B cell (primary cell): ENCODE data around the gene AP2S1. TPM values are rescaled to one million over a fixed set of nuclear protein-coding genes. Genes with fewer than 3 reads are reported as not detected.

Source experiments
- ATAC-seq: fragments of 200-7000 bp; cut with Tn5 transposase; one replicate; pipeline ENCODE4 v1.10.0; 2021; ENCODE audit warnings: low read depth, mild to moderate bottlenecking, moderate number of reproducible peaks, moderate library complexity
- CTCF ChIA-PET: fragments of 350-600 bp; sonication (Branson Sonifier 250); formaldehyde crosslinking; loops from one replicate; lab custom pipeline; 2021; ENCODE audit warnings: antibody characterized with exemption, inconsistent platforms; lab: Charles Lee
- POLR2A ChIA-PET: fragments of 350-600 bp; sonication (Branson Sonifier 250); formaldehyde crosslinking; loops from one replicate; lab custom pipeline; 2021; ENCODE audit warnings: antibody characterized with exemption; lab: Charles Lee
- DNase-seq: peaks from one replicate; pipeline ENCODE4 v3.0.0; 2013
- H2AFZ ChIP-seq: 2 replicates; pipeline ENCODE4 v1.6.1; 2012; ENCODE audit warnings: mild to moderate bottlenecking, low read depth, low read length; ENCODE audit not compliant: insufficient read depth, poor library complexity, severe bottlenecking
- H3K27ac ChIP-seq, 2 donors: 1 replicate in 1 of 2; 2 replicates in 1 of 2; pipeline ENCODE4 v1.5.1; 2012 to 2013; ENCODE audit warnings: low read length in 2 of 2, mild to moderate bottlenecking in 2 of 2, moderate library complexity in 1 of 2
- H3K27me3 ChIP-seq, 4 experiments: fragments of 200-600 bp in 1 of 4; sonication (generic) in 1 of 4; replicated peaks in 1 of 4; 1 replicate in 2 of 4; 2 replicates in 2 of 4; pipeline versions ENCODE4 v1.6.1 to v1.7.0; 2013 to 2016; ENCODE audit warnings: low read length in 3 of 4, mild to moderate bottlenecking in 2 of 4, mixed read lengths in 1 of 4, moderate library complexity in 1 of 4; ENCODE audit not compliant: insufficient read depth in 4 of 4, control insufficient read depth in 3 of 4; ENCODE audit errors: control extremely low read depth in 1 of 4
- H3K36me3 ChIP-seq, 2 experiments: replicated peaks in 1 of 2; 1 replicate in 1 of 2; 2 replicates in 1 of 2; pipeline versions ENCODE4 v1.6.1 to v1.7.1; 2013; ENCODE audit warnings: low read length in 1 of 2; ENCODE audit not compliant: insufficient read depth in 2 of 2, control insufficient read depth in 1 of 2; ENCODE audit errors: control extremely low read depth in 1 of 2, extremely low read depth in 1 of 2
- H3K4me1 ChIP-seq, 2 donors: fragments of 200-600 bp in 1 of 2; sonication (generic) in 1 of 2; 1 replicate in 1 of 2; 2 replicates in 1 of 2; pipeline versions ENCODE4 v1.5.1 to v1.6.1; 2013 to 2017; ENCODE audit warnings: low read length in 2 of 2; ENCODE audit not compliant: control insufficient read depth in 2 of 2, insufficient read depth in 2 of 2
- H3K4me2 ChIP-seq: replicated peaks from 2 replicates; pipeline ENCODE3; 2012; ENCODE audit warnings: mild to moderate bottlenecking, low read depth, low read length; ENCODE audit not compliant: poor library complexity, severe bottlenecking
- H3K4me3 ChIP-seq, 5 experiments: fragments of 200-600 bp in 1 of 5; sonication (generic) in 1 of 5; 1 replicate in 3 of 5; 2 replicates in 2 of 5; pipeline versions ENCODE4 v1.5.1 to v1.7.0; 2011 to 2016; ENCODE audit warnings: low read length in 4 of 5, mild to moderate bottlenecking in 4 of 5, low read depth in 2 of 5, control low read depth in 1 of 5, moderate library complexity in 1 of 5; ENCODE audit not compliant: insufficient read depth in 1 of 5; ENCODE audit errors: control extremely low read depth in 1 of 5, extremely low read depth in 1 of 5
- H3K79me2 ChIP-seq: fragments of 200-600 bp; sonication (generic); one replicate; pipeline ENCODE4 v1.6.0; 2016; ENCODE audit warnings: low read length; ENCODE audit not compliant: control insufficient read depth, insufficient read depth
- H3K9ac ChIP-seq: fragments of 200-600 bp; sonication (generic); 2 replicates; pipeline ENCODE4 v1.6.1; 2017; ENCODE audit warnings: mild to moderate bottlenecking, low read length, moderate library complexity
- H3K9me3 ChIP-seq, 3 donors: one replicate each; pipeline versions ENCODE4 v1.6.1 to v1.7.1; 2013; ENCODE audit warnings: low read length in 2 of 3; ENCODE audit not compliant: control insufficient read depth in 2 of 3, insufficient read depth in 1 of 3; ENCODE audit errors: control extremely low read depth in 1 of 3
- H4K20me1 ChIP-seq: 2 replicates; pipeline ENCODE4 v1.6.0; 2012; ENCODE audit warnings: mild to moderate bottlenecking, low read length; ENCODE audit not compliant: insufficient read depth, control insufficient read depth, poor library complexity, severe bottlenecking
- H3K27ac Mint-ChIP-seq: one replicate; pipeline ENCODE4 v1.8.0; 2021; ENCODE audit warnings: mixed read lengths
- H3K27me3 Mint-ChIP-seq: one replicate; pipeline ENCODE4 v1.8.0; 2021; ENCODE audit warnings: mixed read lengths
- H3K4me1 Mint-ChIP-seq: one replicate; pipeline ENCODE4 v1.8.0; 2021; ENCODE audit warnings: mixed read lengths
- H3K4me3 Mint-ChIP-seq: one replicate; pipeline ENCODE4 v1.8.0; 2021; ENCODE audit warnings: mixed read lengths
- H3K9me3 Mint-ChIP-seq: one replicate; pipeline ENCODE4 v1.8.0; 2022; ENCODE audit warnings: mixed read lengths; ENCODE audit not compliant: insufficient read depth
- CTCF ChIP-seq: fragments of 200-600 bp; IDR thresholded peaks from one replicate; pipeline ENCODE4 v1.8.0; 2022; ENCODE audit warnings: antibody characterized with exemption, mild to moderate bottlenecking
- EZH2 ChIP-seq: IDR thresholded peaks from 2 replicates; pipeline ENCODE4 v1.6.1; 2012; ENCODE audit warnings: borderline replicate concordance, low read depth, mild to moderate bottlenecking, moderate library complexity, low read length; ENCODE audit not compliant: insufficient read depth, poor library complexity, severe bottlenecking
- WGBS: methylation state at CpG from one replicate; pipeline ENCODE4 v1.1.5; 2013; ENCODE audit warnings: missing lambda C conversion rate; ENCODE audit not compliant: insufficient coverage; 5-methylcytosine and 5-hydroxymethylcytosine counted together
- intact Hi-C: fragments of 100-400 bp; cut with micrococcal nuclease; formaldehyde crosslinking; loops from one replicate; pipeline ENCODE4 v1.10.0; 2022
- polyA plus RNA-seq: library from polyadenylated mRNA; depleted of rRNA; stranded (reverse); fragments of >200 nt; gene quantifications from 2 replicates; pipeline ENCODE4 v1.2.3, GENCODE V29; 2012
- total RNA-seq, 2 donors: library from RNA; stranded (reverse); fragments of 120-200 nt in 1 of 2; gene quantifications; 1 replicate in 1 of 2; 2 replicates in 1 of 2; pipeline versions ENCODE4 v1.2.3 to v1.2.4, GENCODE V29; 2013 to 2022

AP2S1 gene
- total and polyA plus RNA-seq, 2 donors (not counting 1 experiment from before 2014, with no cell fraction given) = 47.2 to 51.3 TPM

- H3K4me2 ChIP-seq = peak overlapping the region; percentile 54
- Mint-ChIP-seq H3K27ac (peak overlapping the region; percentile 46), H3K4me1 (peaks cover 46% of the 10 kb centered on the region), H3K27me3 (no peaks in the 10 kb centered on the region), H3K9me3 (no peaks in the 10 kb centered on the region), H3K4me3 (peak overlapping the region; percentile 42)
- peaks cover 19 to 21% of the 10 kb centered on the region in 2 donors for H3K4me1 ChIP-seq
- H4K20me1 ChIP-seq = peaks cover 35% of the 10 kb centered on the region
- H3K4me3 ChIP-seq = no peak overlapping the region
- H3K36me3 ChIP-seq = no peaks in the 10 kb centered on the region
- DNase-seq (peak; percentile 33), ATAC-seq (peak; percentile 64)
- ChIA-PET POLR2A (interaction anchor here (0.5 to 0.7 kb wide), 3 partner anchors 27 to 1896 kb away, joined by 4 to 11 read pairs (median 5); no protein-coding TSS in a partner anchor), CTCF (no interaction called here)
- H3K9me3 ChIP-seq = no peaks in the 10 kb centered on the region
- no peak overlapping the region for H3K9ac ChIP-seq
- H3K27ac ChIP-seq = peak overlapping the region in 1 of 2 donors; percentile 6
- WGBS = 55% methylated on average over 7 of the region's 11 CpGs
- TF ChIP-seq EZH2 = no peak
- no peak for TF ChIP-seq CTCF
- no peaks in the 10 kb centered on the region for H3K27me3 ChIP-seq
- intact Hi-C loops = no loop called here
- peaks cover 54% of the 10 kb centered on the region for H3K79me2 ChIP-seq
- no peak overlapping the region for H2AFZ ChIP-seq
Observed at GRCh38 chr19:46892252-46893179, 41.9 kb upstream of the AP2S1 start.
